Osteoblast (primary cell): ENCODE measurements around the gene SLC25A22. TPM values are rescaled to one million over a fixed set of nuclear protein-coding genes. Genes with fewer than 3 reads are reported as not detected.

Experiments used
- DNase-seq: peaks from one replicate; pipeline ENCODE4 v3.0.0; 2011; ENCODE audit warnings: low spot score, mixed read lengths; ENCODE audit not compliant: insufficient read length; ENCODE audit errors: missing footprints
- H2AFZ ChIP-seq: 2 replicates; pipeline ENCODE4 v1.6.0; 2011; ENCODE audit warnings: mild to moderate bottlenecking, low read length
- H3K27ac ChIP-seq: 2 replicates; pipeline ENCODE4 v1.5.1; 2011; ENCODE audit warnings: mild to moderate bottlenecking, low read depth, low read length, moderate library complexity
- H3K27me3 ChIP-seq: 2 replicates; pipeline ENCODE4 v1.6.0; 2012; ENCODE audit warnings: mild to moderate bottlenecking, control low read depth, inconsistent platforms, low read length, moderate library complexity; ENCODE audit not compliant: insufficient read depth
- H3K36me3 ChIP-seq: 2 replicates; pipeline ENCODE4 v1.5.1; 2011; ENCODE audit warnings: mild to moderate bottlenecking, low read length, control low read depth, moderate library complexity; ENCODE audit not compliant: insufficient read depth
- H3K4me1 ChIP-seq: 2 replicates; pipeline ENCODE4 v1.5.1; 2011; ENCODE audit warnings: mild to moderate bottlenecking, low read length, control low read depth, moderate library complexity; ENCODE audit not compliant: insufficient read depth
- H3K4me2 ChIP-seq: 2 replicates; pipeline ENCODE4 v1.6.0; 2011; ENCODE audit warnings: mild to moderate bottlenecking, low read length; ENCODE audit not compliant: insufficient read depth
- H3K4me3 ChIP-seq: fragments of 200-600 bp; sonication (generic); 3 replicates; pipeline ENCODE4 v1.5.1; 2012; ENCODE audit warnings: mild to moderate bottlenecking, low read length, inconsistent platforms; ENCODE audit not compliant: insufficient read depth
- H3K79me2 ChIP-seq: 2 replicates; pipeline ENCODE4 v1.6.0; 2012; ENCODE audit warnings: mild to moderate bottlenecking, low read length, control low read depth, inconsistent platforms; ENCODE audit not compliant: insufficient read depth
- H3K9me3 ChIP-seq: 2 replicates; pipeline ENCODE4 v1.5.1; 2011; ENCODE audit warnings: low read depth, low read length, control low read depth
- H4K20me1 ChIP-seq: 2 replicates; pipeline ENCODE4 v1.6.0; 2012; ENCODE audit warnings: mild to moderate bottlenecking, low read length, control low read depth; ENCODE audit not compliant: insufficient read depth
- total RNA-seq: library from RNA; depleted of rRNA; stranded (reverse); fragments of >200 nt; gene quantifications from 2 replicates; pipeline ENCODE4 v1.2.3, GENCODE V29; 2012
- TF ChIP-seq, protein P1 (sequence below): IDR thresholded peaks from 2 replicates; pipeline ENCODE4 v1.5.1; 2011; ENCODE audit warnings: mild to moderate bottlenecking, low read depth, low read length, moderate library complexity; ENCODE audit errors: extremely low read depth

The SLC25A22 gene
- total RNA-seq, 1 donor: 9.0 TPM

DNA sequence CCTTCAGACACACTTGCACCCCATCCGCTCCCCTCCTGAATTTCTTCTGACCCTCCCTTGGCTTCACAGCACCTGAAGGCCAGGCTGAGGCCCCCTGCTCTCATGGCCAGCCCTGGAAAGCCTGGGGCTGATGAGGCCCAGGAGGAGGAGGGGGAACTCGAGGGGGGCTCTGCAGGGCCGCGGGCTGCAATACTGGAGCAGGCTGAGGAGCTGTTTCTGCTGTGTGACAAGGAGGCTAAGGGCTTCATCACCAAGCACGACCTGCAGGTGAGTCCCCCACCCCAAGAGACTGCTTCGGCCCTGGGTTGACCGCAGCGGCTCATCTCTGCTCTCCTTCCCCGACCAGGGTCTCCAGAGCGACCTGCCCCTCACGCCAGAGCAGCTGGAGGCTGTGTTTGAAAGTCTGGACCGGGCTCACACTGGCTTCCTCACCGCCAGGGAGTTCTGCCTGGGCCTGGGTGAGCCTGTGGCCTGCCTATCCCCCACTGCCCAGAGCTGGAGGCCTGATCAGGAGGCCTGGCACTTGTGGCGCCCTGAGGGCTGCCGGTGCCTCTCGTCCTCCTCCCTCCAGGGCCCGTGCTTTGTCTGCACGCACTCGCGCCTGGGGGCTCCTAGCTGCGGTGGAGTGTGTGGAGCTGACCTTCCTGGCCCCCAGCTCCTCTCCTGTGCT is 30.6 kb upstream of the SLC25A22 start:
- H3K79me2 ChIP-seq: peaks cover 6% of the 10 kb centered on the region
- TF ChIP-seq, protein P1, sequence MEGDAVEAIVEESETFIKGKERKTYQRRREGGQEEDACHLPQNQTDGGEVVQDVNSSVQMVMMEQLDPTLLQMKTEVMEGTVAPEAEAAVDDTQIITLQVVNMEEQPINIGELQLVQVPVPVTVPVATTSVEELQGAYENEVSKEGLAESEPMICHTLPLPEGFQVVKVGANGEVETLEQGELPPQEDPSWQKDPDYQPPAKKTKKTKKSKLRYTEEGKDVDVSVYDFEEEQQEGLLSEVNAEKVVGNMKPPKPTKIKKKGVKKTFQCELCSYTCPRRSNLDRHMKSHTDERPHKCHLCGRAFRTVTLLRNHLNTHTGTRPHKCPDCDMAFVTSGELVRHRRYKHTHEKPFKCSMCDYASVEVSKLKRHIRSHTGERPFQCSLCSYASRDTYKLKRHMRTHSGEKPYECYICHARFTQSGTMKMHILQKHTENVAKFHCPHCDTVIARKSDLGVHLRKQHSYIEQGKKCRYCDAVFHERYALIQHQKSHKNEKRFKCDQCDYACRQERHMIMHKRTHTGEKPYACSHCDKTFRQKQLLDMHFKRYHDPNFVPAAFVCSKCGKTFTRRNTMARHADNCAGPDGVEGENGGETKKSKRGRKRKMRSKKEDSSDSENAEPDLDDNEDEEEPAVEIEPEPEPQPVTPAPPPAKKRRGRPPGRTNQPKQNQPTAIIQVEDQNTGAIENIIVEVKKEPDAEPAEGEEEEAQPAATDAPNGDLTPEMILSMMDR: no peak
- H2AFZ ChIP-seq: peak overlapping the region; percentile 74
- H4K20me1 ChIP-seq: peaks cover 23% of the 10 kb centered on the region
- peak overlapping the region; percentile 85 for H3K4me2 ChIP-seq
- no peak overlapping the region for H3K27ac ChIP-seq
- H3K36me3 ChIP-seq: peaks cover 10% of the 10 kb centered on the region
- no peak for DNase-seq
- H3K27me3 ChIP-seq: no peaks in the 10 kb centered on the region
- H3K4me3 ChIP-seq: no peak overlapping the region
- peaks cover 42% of the 10 kb centered on the region for H3K4me1 ChIP-seq
- no peaks in the 10 kb centered on the region for H3K9me3 ChIP-seq

GRCh38 chr11:827897-828192 is 29.8 kb upstream of the SLC25A22 start, which contains the start of gene CRACR2B:
CRACR2B (plus strand) TSS chr11:827919; CDS start chr11:828608, 689 bp downstream.
- TF ChIP-seq, protein P1: no peak
- H2AFZ ChIP-seq: no peak within 1 kb of the TSS
- no peaks in the 10 kb centered on the region for H3K27me3 ChIP-seq
- no peak for DNase-seq
- peak within 1 kb of the TSS; percentile 58 for H3K4me3 ChIP-seq
- peaks cover 10% of the 10 kb centered on the region for H3K36me3 ChIP-seq
- no peaks in the 10 kb centered on the region for H3K9me3 ChIP-seq
- H3K4me1 ChIP-seq: peaks cover 41% of the 10 kb centered on the region
- no peaks in the 10 kb centered on the region for H3K79me2 ChIP-seq
- peak within 1 kb of the TSS; percentile 58 for H3K4me2 ChIP-seq
- H4K20me1 ChIP-seq: peaks cover 23% of the 10 kb centered on the region
- no peak within 1 kb of the TSS for H3K27ac ChIP-seq

DNA sequence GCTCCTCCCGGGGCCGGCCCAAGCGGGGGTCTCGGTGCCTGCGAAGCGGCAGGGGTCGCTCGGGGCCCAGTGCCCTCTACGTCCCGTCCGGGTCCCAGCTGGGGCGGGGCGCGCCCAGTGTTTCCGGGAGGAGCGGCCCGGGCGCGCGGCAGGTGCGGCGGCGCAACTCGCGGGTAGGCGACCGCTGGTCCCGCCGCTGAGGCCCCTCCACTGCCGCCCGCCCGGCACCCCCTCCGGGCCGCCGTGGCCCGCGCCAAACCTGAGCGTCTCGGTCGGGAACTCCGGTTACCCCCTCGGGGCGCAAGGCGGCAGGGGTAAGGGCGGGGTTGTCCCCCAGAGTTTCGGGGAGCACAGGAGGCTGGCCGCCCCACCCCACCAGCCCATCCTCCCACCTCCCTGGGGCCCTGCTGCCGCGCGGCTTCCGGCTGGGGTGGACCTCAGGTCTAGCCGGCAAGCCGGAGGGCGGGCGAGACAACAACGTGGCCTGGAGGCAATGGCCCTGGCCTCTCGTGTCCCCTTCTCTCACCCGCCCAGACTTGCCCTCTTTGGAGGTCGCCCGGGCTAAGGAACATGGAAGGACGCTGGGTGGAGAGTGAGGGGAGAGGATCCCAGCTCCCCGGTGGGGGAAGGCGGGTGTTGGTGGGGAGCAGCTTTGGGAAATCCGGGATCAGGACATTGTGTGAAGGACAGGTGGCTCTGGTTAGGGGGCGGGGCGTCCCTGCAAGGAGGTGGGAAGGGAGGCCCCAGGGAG is 29.2 kb upstream of the SLC25A22 start:
- Histone ChIP-seq H3K27ac (no peak overlapping the region), H3K27me3 (no peaks in the 10 kb centered on the region), H3K4me2 (peak overlapping the region; percentile 58), H3K4me1 (peaks cover 38% of the 10 kb centered on the region), H4K20me1 (peaks cover 26% of the 10 kb centered on the region), H3K36me3 (peaks cover 12% of the 10 kb centered on the region), H3K79me2 (peaks cover 3% of the 10 kb centered on the region), H2AFZ (no peak overlapping the region), H3K9me3 (no peaks in the 10 kb centered on the region), H3K4me3 (peak overlapping the region; percentile 58)
- DNase-seq: no peak
- TF ChIP-seq, protein P1: no peak

GRCh38 chr11:826836-827145 is 28.7 kb upstream of the SLC25A22 start:
- Histone ChIP-seq H3K79me2 (peaks cover 8% of the 10 kb centered on the region), H2AFZ (no peak overlapping the region), H3K4me2 (peak overlapping the region; percentile 58), H3K9me3 (no peaks in the 10 kb centered on the region), H3K4me3 (peak overlapping the region; percentile 58), H3K27me3 (no peaks in the 10 kb centered on the region), H3K4me1 (peaks cover 35% of the 10 kb centered on the region), H4K20me1 (peaks cover 31% of the 10 kb centered on the region), H3K36me3 (peaks cover 13% of the 10 kb centered on the region), H3K27ac (no peak overlapping the region)
- no peak for DNase-seq
- TF ChIP-seq, protein P1: no peak
